ENCODE data around the gene UBE2F. TPM values are rescaled to one million over a fixed set of nuclear protein-coding genes. Genes with fewer than 3 reads are reported as not detected.
"Not testable (repeated sequence)": the region's sequence is repeated elsewhere in the genome, so short reads cannot be mapped to it uniquely, and the experiment has no call there.

The UBE2F gene
- total RNA-seq, 1 donor from 2014 or later, result 115 TPM

- no peak for DNase-seq (ENCODE audit: low spot score)
Observed at GRCh38 chr2:238019962-238020361, 53.1 kb downstream of the UBE2F start.

- DNase-seq (ENCODE audit: low spot score), result no peak
Observed at GRCh38 chr2:238020816-238021215, 54.0 kb downstream of the UBE2F start.

- DNase-seq (ENCODE audit: low spot score), result no peak
Observed at GRCh38 chr2:238021327-238021726, 54.5 kb downstream of the UBE2F start.

GRCh38 chr2:238022594-238023157 lies 55.9 kb downstream of the UBE2F start:
- DNase-seq (ENCODE audit: low spot score), result no peak

- no peak for DNase-seq (ENCODE audit: low spot score)
Observed at GRCh38 chr2:238023608-238024007, 56.8 kb downstream of the UBE2F start.

- no peak for DNase-seq (ENCODE audit: low spot score)
Observed at GRCh38 chr2:238024986-238025385, 58.2 kb downstream of the UBE2F start.

- no peak for DNase-seq (ENCODE audit: low spot score)
Observed at GRCh38 chr2:238025741-238026360, 59.0 kb downstream of the UBE2F start.

GRCh38 chr2:238027058-238027457 lies 60.2 kb downstream of the UBE2F start:
- DNase-seq (ENCODE audit: low spot score), result no peak

GRCh38 chr2:238027591-238028415 lies 61.0 kb downstream of the UBE2F start:
- DNase-seq (ENCODE audit: low spot score), result no peak

GRCh38 chr2:238029853-238030252 lies 63.0 kb downstream of the UBE2F start:
- no peak for DNase-seq (ENCODE audit: low spot score)

- no peak for DNase-seq (ENCODE audit: low spot score)
Observed at GRCh38 chr2:238030422-238031155, 63.8 kb downstream of the UBE2F start.

- DNase-seq (ENCODE audit: low spot score), result peak; percentile 52
Observed at GRCh38 chr2:238031751-238032150, 64.9 kb downstream of the UBE2F start.

- peak; percentile 6 for DNase-seq (ENCODE audit: low spot score)
Observed at GRCh38 chr2:238032755-238033337, 66.0 kb downstream of the UBE2F start.

- DNase-seq (ENCODE audit: low spot score), result not testable (repeated sequence)
Observed at GRCh38 chr2:238033991-238034390, 67.2 kb downstream of the UBE2F start.

GRCh38 chr2:238038203-238038602 lies 71.4 kb downstream of the UBE2F start:
- DNase-seq (ENCODE audit: low spot score), result no peak

GRCh38 chr2:238039151-238039550 lies 72.3 kb downstream of the UBE2F start:
- DNase-seq (ENCODE audit: low spot score), result no peak

- no peak for DNase-seq (ENCODE audit: low spot score)
Observed at GRCh38 chr2:238039985-238040384, 73.2 kb downstream of the UBE2F start.

GRCh38 chr2:238040918-238041317 lies 74.1 kb downstream of the UBE2F start:
- no peak for DNase-seq (ENCODE audit: low spot score)

- no peak for DNase-seq (ENCODE audit: low spot score)
Observed at GRCh38 chr2:238042090-238042489, 75.3 kb downstream of the UBE2F start.

GRCh38 chr2:238042849-238043584 lies 76.2 kb downstream of the UBE2F start:
- no peak for DNase-seq (ENCODE audit: low spot score)

- DNase-seq (ENCODE audit: low spot score), result no peak
Observed at GRCh38 chr2:238043851-238044250, 77.0 kb downstream of the UBE2F start.

All from umbilical cord (tissue), 2 donors.